RWPE1 (cell line): ENCODE data around the gene SHC3.

Experiments
- CTCF ChIA-PET: fragments of 350-600 bp; sonication (Branson Sonifier 250); formaldehyde crosslinking; extraction: SDS; loops from one replicate; lab custom pipeline; 2021; lab: Yijun Ruan, JAX
- POLR2A ChIA-PET: fragments of 400-600 bp; formaldehyde crosslinking; extraction: SDS; loops from one replicate; lab custom pipeline; 2020; ENCODE audit warnings: antibody characterized with exemption; ENCODE audit not compliant: low non-redundant PET; lab: Yijun Ruan, JAX
- DNase-seq: peaks from one replicate; pipeline ENCODE4 v3.0.0; 2012; ENCODE audit warnings: low spot score
- H3K27ac ChIP-seq: fragments of 450-650 bp; 2 replicates; pipeline ENCODE4 v1.5.1; 2017
- CTCF ChIP-seq: fragments of 450-650 bp; conservative IDR thresholded peaks from 2 replicates; pipeline ENCODE4 v1.5.1; 2017; ENCODE audit warnings: low read depth, mild to moderate bottlenecking

SHC3 gene

GRCh38 chr9:89012294-89013042, 166.2 kb downstream of the SHC3 start:
- no peak overlapping the region for H3K27ac ChIP-seq
- ChIA-PET POLR2A (interaction anchor here (0.6 kb wide), 1 partner anchor 447 kb away, joined by 3 read pairs; no protein-coding TSS in a partner anchor), CTCF (interaction anchor here (0.5 to 0.9 kb wide), 3 partner anchors 11 to 920 kb away, joined by 3 read pairs; no protein-coding TSS in a partner anchor)
- no peak for TF ChIP-seq CTCF
- DNase-seq = no peak

DNA sequence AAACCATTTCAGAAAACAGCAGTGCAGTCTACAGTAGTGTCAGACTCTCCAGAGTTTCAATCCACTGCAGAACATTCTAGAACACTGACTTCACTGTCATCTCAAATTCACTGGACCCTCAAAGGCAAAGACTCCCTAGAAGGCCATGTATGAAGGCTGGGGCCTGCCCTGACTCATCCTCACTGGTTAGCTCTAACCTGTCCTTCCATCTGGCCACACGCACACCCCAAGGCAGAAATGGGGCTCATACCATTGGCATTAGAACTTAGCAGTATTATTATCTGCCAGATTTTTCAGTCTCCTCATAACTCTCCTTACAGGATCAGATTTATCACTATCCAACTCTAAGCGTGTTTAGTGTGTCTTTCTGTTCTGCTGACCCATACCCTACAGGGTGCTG, 166.9 kb downstream of the SHC3 start:
- POLR2A ChIA-PET = interaction anchor here (0.6 kb wide), 1 partner anchor 446 kb away, joined by 3 read pairs; no protein-coding TSS in a partner anchor
- TF ChIP-seq CTCF = no peak
- CTCF ChIA-PET = interaction anchor here (0.7 kb wide), 1 partner anchor 175 kb away, joined by 3 read pairs; no protein-coding TSS in a partner anchor

DNA sequence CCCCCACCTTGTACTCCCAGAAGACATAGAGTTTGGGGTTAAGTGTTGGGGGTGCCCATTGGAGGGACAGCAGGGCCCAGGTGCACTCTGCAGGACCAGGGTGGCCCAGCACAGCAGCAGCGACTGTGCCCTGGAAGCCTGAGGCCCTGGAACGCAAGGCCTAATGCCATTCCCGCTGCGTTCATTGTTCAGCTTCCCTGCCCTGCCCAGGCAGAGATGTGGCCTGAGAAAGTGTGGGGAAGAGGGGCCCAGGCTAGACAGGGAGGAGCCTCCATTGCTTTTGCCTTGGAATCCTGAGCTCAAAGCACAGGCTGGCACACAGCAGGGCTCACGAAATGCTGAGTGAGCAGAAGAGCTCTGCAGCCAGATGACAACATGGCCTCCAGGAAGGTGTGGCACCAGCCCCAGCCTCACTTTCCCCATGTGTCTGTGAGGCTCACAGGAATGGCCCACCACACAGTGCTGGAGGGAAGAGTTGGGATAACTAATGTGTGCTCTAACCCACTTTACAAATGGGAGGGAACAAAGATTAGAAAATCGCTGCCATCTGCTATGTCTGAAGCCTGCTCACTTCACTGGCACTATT, 168.0 kb downstream of the SHC3 start:
- no peak for DNase-seq
- POLR2A ChIA-PET = no interaction called here
- CTCF ChIA-PET = interaction anchor here (0.5 kb wide), 2 partner anchors 23 to 934 kb away, joined by 3 read pairs; no protein-coding TSS in a partner anchor
- H3K27ac ChIP-seq = no peak overlapping the region
- no peak for TF ChIP-seq CTCF

More for the DNA sequence above, 166.9 kb downstream of the SHC3 start:
- no peak for DNase-seq
- H3K27ac ChIP-seq = no peak overlapping the region

GRCh38 chr9:89010056-89010455, 168.6 kb downstream of the SHC3 start:
- no peak for DNase-seq
- CTCF ChIA-PET = interaction anchor here (0.5 to 1.1 kb wide), 3 partner anchors 9 to 934 kb away, joined by 3 to 8 read pairs (median 4); no protein-coding TSS in a partner anchor
- POLR2A ChIA-PET = no interaction called here
- TF ChIP-seq CTCF = no peak
- no peak overlapping the region for H3K27ac ChIP-seq

GRCh38 chr9:89009546-89009840, 169.1 kb downstream of the SHC3 start:
- DNase-seq = no peak
- CTCF ChIA-PET = interaction anchor here (0.8 to 1.1 kb wide), 2 partner anchors 8 to 33 kb away, joined by 4 to 8 read pairs; no protein-coding TSS in a partner anchor
- POLR2A ChIA-PET = no interaction called here
- no peak overlapping the region for H3K27ac ChIP-seq
- no peak for TF ChIP-seq CTCF

- H3K27ac ChIP-seq = no peak overlapping the region
- ChIA-PET POLR2A (no interaction called here), CTCF (interaction anchor here (0.6 to 1.1 kb wide), 5 partner anchors 8 to 270 kb away, joined by 3 to 8 read pairs (median 4); no protein-coding TSS in a partner anchor)
- no peak for DNase-seq
- TF ChIP-seq CTCF = no peak
Measured at GRCh38 chr9:89008744-89009545, 169.7 kb downstream of the SHC3 start.
